Measurements from ENCODE around the gene PEX6. TPM values are rescaled to one million over a fixed set of nuclear protein-coding genes. Genes with fewer than 3 reads are reported as not detected.

PEX6 gene
- total and polyA plus RNA-seq, 2 of the 13 experiments (the other 11 are each of a cell fraction or from before 2014, with no cell fraction given): 5.1 to 6.7 TPM

DNA sequence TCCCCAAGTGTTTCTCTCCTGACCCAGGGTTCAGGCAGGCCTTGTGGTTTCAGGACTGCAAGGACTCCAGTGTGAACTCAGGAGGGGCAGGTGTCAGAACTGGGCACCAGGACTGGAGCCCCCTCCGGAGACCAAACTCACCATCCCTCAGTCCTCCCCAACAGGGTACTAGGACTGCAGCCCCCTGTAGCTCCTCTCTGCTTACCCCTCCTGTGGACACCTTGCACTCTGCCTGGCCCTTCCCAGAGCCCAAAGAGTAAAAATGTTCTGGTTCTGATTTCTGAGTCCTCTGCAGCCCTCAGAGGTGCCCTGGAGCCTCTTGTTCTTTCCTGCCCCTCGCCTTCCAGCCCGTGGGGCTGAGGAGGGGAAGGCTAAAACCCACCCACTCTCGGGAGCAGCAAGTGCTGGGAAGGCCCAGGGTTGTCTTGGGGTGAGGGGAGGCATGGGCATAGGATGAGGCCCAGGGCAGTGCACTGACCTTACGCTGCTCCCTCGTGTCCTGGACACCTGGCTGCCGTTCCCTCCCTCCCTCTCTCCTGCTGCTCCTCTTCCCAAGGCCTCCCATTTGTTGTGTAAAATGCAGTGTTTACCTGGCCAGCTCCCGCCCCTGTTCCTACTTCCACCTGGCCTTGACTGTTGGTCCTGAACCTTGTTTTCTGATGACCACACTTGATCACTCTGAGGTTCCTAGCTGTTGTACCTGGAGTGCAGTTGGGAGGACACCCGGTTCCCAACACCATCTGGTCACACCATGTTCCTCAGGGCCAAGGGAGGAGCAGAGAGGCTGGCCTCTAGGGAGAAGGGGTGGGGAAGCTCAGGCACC, 39.8 kb downstream of the PEX6 start (continued):
- TF ChIP-seq, protein P1, sequence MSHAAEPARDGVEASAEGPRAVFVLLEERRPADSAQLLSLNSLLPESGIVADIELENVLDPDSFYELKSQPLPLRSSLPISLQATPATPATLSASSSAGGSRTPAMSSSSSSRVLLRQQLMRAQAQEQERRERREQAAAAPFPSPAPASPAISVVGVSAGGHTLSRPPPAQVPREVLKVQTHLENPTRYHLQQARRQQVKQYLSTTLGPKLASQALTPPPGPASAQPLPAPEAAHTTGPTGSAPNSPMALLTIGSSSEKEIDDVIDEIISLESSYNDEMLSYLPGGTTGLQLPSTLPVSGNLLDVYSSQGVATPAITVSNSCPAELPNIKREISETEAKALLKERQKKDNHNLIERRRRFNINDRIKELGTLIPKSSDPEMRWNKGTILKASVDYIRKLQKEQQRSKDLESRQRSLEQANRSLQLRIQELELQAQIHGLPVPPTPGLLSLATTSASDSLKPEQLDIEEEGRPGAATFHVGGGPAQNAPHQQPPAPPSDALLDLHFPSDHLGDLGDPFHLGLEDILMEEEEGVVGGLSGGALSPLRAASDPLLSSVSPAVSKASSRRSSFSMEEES (CRISPR knock-in tag; IDR thresholded peaks at IDR 0.05): 0 out of 2 replicates have a peak, but pooled peaks have one; percentile 16
- TF ChIP-seq, protein P2, sequence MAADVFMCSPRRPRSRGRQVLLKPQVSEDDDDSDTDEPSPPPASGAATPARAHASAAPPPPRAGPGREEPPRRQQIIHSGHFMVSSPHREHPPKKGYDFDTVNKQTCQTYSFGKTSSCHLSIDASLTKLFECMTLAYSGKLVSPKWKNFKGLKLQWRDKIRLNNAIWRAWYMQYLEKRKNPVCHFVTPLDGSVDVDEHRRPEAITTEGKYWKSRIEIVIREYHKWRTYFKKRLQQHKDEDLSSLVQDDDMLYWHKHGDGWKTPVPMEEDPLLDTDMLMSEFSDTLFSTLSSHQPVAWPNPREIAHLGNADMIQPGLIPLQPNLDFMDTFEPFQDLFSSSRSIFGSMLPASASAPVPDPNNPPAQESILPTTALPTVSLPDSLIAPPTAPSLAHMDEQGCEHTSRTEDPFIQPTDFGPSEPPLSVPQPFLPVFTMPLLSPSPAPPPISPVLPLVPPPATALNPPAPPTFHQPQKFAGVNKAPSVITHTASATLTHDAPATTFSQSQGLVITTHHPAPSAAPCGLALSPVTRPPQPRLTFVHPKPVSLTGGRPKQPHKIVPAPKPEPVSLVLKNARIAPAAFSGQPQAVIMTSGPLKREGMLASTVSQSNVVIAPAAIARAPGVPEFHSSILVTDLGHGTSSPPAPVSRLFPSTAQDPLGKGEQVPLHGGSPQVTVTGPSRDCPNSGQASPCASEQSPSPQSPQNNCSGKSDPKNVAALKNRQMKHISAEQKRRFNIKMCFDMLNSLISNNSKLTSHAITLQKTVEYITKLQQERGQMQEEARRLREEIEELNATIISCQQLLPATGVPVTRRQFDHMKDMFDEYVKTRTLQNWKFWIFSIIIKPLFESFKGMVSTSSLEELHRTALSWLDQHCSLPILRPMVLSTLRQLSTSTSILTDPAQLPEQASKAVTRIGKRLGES (CRISPR knock-in tag; IDR thresholded peaks at IDR 0.05; ENCODE audit: borderline replicate concordance): no peak
- TF ChIP-seq ZNF335 (CRISPR knock-in tag; IDR thresholded peaks at IDR 0.05): peak; percentile 62; the same call in 1 of the 2 replicates
- peak; percentile 82 for TF ChIP-seq YEATS4 (CRISPR knock-in tag; IDR thresholded peaks at IDR 0.05; ENCODE audit: borderline replicate concordance)
- 0 out of 2 replicates have a peak, but pooled peaks have one; percentile 44 for TF ChIP-seq KLF9 (CRISPR knock-in tag; IDR thresholded peaks at IDR 0.05; ENCODE audit: low read depth)
- peak; percentile 38; the same call in 1 of the 2 replicates for TF ChIP-seq GFI1 (CRISPR knock-in tag; IDR thresholded peaks at IDR 0.05; ENCODE audit: borderline replicate concordance)
- no peak for TF ChIP-seq RARG (CRISPR knock-in tag; IDR thresholded peaks at IDR 0.05; ENCODE audit: low read depth)
- peak; percentile 74; the same call in 1 of the 2 replicates for TF ChIP-seq IRX3 (CRISPR knock-in tag; IDR thresholded peaks at IDR 0.05; ENCODE audit: borderline replicate concordance, low read depth)
- no peak for TF ChIP-seq IKZF1 (IDR thresholded peaks at IDR 0.05)
- TF ChIP-seq ZBTB8A (CRISPR knock-in tag; IDR thresholded peaks at IDR 0.05; ENCODE audit: borderline replicate concordance, low read depth): no peak; the same call in 1 of the 2 replicates
- TF ChIP-seq MIXL1 (CRISPR knock-in tag; IDR thresholded peaks at IDR 0.05): peak; percentile 93
- peak; percentile 93; the same call in 1 of the 2 replicates for TF ChIP-seq ZNF614 (CRISPR knock-in tag; IDR thresholded peaks at IDR 0.05; ENCODE audit: borderline replicate concordance)
- TF ChIP-seq, protein P3, sequence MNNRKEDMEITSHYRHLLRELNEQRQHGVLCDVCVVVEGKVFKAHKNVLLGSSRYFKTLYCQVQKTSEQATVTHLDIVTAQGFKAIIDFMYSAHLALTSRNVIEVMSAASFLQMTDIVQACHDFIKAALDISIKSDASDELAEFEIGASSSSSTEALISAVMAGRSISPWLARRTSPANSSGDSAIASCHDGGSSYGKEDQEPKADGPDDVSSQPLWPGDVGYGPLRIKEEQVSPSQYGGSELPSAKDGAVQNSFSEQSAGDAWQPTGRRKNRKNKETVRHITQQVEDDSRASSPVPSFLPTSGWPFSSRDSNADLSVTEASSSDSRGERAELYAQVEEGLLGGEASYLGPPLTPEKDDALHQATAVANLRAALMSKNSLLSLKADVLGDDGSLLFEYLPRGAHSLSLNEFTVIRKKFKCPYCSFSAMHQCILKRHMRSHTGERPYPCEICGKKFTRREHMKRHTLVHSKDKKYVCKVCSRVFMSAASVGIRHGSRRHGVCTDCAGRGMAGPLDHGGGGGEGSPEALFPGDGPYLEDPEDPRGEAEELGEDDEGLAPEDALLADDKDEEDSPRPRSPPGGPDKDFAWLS (CRISPR knock-in tag; IDR thresholded peaks at IDR 0.05; ENCODE audit: borderline replicate concordance): 0 out of 2 replicates have a peak, but pooled peaks have one; percentile 63
- no peak; the same call in 1 of the 2 replicates for TF ChIP-seq KLF12 (CRISPR knock-in tag; IDR thresholded peaks at IDR 0.05; ENCODE audit: borderline replicate concordance)
- peak; percentile 98 for TF ChIP-seq SALL1 (CRISPR knock-in tag; IDR thresholded peaks at IDR 0.05)
- TF ChIP-seq NAIF1 (CRISPR knock-in tag; IDR thresholded peaks at IDR 0.05; ENCODE audit: borderline replicate concordance): no peak; the same call in 1 of the 2 replicates
- TF ChIP-seq ZNF331 (CRISPR knock-in tag; IDR thresholded peaks at IDR 0.05): peak; percentile 86
- peak; percentile 89 for TF ChIP-seq ZFP41 (CRISPR knock-in tag; IDR thresholded peaks at IDR 0.05; ENCODE audit: borderline replicate concordance)
- TF ChIP-seq, protein P4, sequence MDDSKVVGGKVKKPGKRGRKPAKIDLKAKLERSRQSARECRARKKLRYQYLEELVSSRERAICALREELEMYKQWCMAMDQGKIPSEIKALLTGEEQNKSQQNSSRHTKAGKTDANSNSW (CRISPR knock-in tag; IDR thresholded peaks at IDR 0.05; ENCODE audit: borderline replicate concordance): no peak
- TF ChIP-seq, protein P5, sequence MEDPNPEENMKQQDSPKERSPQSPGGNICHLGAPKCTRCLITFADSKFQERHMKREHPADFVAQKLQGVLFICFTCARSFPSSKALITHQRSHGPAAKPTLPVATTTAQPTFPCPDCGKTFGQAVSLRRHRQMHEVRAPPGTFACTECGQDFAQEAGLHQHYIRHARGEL (CRISPR knock-in tag; IDR thresholded peaks at IDR 0.05): no peak

Data from HepG2 (cell line).